ENCODE measurements around the gene WWTR1.

The WWTR1 gene

DNA sequence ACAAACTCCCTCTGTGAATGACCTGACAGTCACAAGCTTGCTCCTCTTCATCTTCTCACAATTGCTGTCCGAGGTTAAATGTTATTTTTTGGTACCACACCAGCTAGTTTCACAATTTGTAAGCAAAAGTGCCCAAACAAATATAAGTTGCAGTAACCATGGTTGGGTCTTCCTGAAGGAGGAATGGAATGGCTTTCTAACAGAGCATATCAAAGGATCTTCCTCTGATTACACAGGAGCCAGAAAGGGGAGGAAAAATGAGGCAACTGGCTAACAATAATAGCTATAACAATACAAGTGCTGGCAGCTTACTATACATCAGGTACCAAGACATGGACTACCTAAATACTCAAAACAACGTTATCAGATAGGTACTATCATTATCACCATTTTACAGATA lies 90.4 kb downstream of the WWTR1 start:
- DNase-seq (ENCODE audit: low read depth, low spot score) = no peak

DNA sequence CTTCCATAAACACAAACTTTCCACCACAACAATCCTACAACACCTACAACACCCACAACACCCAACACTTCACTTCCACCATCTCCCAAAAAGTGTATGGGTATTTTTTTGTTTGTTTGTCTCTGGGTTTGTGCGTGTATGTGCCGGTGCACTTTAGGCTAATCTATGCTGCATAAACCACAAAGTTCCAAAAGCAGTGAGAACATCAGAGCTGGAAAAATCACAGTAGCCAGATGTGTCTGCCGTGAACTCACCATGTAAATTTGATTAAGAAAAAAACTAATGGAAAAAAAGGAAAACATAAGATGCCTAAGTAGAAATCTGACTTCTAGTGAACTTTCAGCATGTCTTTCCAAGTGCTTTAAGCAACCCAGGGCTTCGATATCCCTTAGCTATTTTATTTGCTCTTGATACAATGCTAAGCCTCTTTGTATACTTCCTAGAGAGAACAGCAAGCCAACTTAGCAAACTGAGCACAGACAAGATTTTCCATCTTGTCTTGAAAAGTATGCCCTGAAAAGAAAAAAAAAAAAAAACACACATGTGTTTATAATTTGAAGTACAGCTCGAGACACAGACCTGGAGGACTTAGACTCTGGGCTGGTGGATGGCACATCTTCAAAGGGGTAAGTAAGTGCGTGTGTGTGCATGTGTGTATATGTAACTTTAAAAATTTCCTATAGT lies 91.4 kb downstream of the WWTR1 start:
- DNase-seq (ENCODE audit: low read depth, low spot score) = no peak

DNA sequence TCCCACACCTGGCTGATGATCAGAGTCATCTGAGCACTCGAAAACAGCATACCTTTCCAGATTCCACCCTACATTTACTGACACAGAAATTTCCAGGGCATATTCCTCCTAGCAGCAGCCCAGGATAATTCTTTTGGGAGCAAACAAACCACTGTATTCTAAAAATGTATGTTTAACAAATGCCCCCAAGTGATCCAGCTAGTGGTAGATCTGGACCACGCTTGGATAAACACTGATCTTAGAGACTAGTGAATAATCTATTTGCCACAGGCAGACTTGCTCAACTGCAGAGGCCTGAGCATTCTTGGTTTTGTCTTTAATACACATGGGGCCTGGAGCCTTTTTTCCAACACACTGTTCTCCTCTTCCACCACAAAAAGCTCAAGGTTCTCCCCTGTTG lies 93.7 kb downstream of the WWTR1 start:
- no peak for DNase-seq (ENCODE audit: low read depth, low spot score)

DNA sequence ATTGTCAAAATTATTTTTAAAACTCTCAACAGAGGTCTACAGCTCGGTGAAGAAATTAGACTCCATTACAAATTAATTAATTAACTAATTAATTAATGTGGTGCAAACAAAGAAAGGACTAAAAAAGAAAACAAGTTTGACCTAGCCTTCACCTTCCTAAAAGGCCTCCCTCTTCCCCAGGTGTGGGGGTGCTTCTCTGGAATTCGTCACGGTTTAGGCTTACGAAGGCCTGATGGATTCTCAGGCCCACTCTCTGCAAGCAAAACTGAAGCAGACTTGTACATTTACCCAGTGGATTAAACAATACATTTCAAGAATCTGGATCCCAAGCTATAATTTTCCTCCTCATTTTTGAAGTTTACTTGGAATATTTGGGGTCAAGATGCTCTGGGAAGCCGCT lies 94.7 kb downstream of the WWTR1 start:
- no peak for DNase-seq (ENCODE audit: low read depth, low spot score)

DNA sequence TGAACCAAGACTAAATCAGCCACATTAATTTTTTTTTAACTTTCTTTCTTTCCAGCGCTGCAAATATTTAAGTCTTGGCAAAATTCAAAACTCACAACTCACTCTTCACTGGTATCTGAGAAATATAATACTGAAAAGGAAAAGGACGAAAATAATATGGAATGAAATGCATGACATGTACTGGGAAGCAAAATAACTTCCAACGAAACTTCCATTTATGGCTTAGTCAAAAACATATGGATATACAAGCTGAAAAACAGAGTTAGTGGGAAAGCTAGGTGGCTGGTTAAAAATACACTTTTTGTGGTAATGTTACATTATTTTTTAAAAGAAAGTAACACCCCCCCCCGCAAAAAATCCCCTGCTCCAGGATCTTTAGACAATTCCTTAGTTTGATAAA lies 97.2 kb downstream of the WWTR1 start:
- DNase-seq (ENCODE audit: low read depth, low spot score) = no peak

DNA sequence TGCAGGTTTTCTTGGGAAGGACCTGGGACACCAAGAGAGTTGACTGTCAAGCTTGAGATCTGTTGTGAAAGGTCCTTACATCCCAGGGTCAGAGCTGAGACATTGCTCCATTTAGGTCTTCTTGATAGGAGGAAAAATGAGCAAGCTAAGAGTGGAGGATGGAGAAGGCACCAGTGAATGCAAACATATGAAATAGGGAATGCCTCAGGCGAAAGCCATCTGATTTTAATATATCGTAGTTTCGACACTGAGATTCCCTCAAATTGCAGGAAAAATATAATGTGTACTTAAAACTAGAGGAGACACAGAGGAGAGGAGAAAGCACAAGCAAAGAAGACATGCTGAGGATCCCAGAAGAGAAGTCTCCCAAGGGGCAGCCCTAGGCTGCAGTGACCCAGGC lies 97.8 kb downstream of the WWTR1 start:
- DNase-seq (ENCODE audit: low read depth, low spot score) = no peak

DNA sequence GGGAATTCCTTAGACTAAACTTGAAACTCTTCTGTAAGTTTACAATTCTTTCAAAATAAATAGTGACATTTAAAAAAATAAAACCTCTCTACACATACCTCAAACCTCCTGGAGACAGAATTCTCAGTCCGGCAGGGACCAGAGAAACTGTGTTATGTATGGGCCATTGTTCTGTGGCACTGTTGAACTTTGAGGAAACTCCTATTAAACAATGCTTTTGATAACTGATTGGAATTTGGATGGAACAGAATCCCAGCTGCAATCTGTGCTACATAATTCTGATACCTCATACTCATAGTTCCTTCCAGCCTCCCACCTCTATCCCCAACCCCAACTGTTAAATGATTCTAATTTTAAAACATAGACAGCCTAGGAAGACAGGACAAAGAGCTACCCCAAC lies 98.3 kb downstream of the WWTR1 start:
- DNase-seq (ENCODE audit: low read depth, low spot score) = no peak

DNA sequence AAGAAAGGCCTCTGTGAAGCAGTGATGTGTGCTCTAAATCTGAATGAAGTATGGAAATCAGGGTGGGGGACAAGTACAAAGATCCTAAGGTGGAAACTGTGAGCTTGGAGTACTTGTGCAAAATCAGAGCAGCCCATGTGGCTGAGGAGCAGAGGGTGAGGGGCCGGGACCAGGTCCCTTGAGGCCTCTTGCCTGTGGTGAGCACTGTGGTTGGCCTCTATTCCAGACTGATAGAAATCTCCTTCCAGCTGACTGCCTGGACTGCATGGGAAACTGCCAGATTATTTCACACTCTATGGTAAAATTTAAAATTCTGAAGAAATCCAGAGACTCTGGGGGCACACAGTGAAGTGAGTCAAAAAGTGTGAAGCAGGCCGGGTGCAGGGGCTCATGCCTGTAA lies 101.9 kb downstream of the WWTR1 start:
- no peak for DNase-seq (ENCODE audit: low read depth, low spot score)

DNA sequence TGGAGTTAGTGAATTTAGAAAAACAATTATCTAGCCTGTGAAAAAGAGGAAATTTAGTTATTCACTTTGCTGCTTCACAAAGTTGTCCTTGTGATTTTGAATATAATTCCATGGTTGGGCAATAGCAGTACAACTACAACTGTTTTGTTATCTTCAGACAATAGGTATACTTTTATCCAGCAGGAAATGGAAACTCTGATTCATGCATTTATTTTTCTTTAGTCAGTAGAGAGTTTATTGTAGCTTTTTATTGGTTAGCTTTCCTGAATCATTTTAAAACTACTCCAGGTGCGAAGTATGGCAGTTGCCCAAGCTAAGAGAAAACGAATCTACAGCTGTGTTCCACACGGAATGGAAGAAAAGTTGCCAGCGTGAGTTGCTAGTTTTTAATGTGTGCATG lies 103.0 kb downstream of the WWTR1 start:
- no peak for DNase-seq (ENCODE audit: low read depth, low spot score)

DNA sequence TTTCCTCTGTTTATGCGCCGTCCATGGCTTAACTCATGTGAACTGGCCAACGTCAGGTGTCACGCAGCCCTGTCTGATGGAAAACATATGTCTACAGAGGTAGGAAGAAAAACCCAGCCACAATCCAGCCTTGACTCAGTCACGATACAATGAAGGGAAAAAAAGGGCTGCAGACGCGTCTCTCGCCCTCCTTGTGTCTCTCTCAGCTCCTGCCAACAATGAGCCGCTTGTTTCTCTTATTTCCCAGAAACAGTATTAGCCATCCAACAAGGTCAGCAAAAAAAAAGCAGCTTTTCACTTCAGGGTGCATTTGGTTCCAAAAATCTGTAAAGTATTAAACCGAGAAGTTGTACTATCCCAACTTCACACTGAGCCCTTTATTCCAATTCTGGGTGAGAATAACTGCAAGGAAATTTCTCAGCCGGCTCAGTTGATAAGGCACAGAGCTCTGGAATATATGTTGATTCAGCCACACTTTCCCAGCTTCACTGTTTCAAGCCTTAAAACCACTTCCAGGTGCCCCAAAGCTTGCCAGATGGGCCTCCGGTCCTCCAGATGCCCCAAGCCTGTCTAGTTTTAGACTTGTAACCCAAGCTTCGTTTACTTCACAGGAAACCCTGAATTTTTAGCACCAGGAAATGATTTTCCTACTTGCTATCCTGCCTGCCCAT lies 103.9 kb downstream of the WWTR1 start:
- no peak for DNase-seq (ENCODE audit: low read depth, low spot score)

DNA sequence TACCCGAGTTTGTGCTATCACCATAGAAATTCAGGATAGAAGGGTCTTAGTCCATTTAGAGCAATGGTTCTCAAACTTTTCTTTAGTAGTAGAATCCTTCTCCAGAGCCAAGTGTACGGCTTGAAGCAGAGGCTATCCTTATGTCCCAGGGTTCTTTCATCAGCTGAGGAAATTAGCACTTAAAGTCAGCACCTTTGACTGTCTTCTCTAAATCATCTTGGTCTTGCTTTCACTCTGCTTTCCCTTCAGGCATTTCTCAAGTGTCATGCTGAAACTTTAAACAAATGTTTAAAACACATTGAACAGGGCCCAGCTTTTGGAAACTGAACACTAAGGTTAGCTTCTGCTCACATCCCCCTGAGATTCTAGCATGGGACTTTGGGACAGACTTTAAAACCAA lies 105.1 kb downstream of the WWTR1 start:
- DNase-seq (ENCODE audit: low read depth, low spot score) = no peak

DNA sequence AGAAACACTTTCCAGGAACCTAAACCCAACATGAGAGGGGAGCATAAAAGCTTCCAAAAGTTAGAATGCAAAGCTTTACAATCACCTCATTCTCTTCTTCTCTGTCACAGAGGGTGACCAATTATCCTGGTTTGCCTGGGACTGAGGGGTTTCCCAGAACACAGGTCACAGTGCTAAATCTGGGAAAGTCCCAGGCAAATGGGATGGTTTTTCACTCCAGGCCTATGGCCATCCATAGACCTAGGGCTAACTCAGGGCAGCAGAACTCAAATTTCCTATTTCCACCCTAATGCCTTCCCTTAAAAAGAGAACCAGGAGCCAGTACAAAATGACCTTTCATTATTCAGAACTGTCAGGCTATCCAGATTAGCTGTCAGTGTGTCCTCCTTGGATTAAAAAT lies 106.3 kb downstream of the WWTR1 start:
- DNase-seq (ENCODE audit: low read depth, low spot score) = no peak

DNA sequence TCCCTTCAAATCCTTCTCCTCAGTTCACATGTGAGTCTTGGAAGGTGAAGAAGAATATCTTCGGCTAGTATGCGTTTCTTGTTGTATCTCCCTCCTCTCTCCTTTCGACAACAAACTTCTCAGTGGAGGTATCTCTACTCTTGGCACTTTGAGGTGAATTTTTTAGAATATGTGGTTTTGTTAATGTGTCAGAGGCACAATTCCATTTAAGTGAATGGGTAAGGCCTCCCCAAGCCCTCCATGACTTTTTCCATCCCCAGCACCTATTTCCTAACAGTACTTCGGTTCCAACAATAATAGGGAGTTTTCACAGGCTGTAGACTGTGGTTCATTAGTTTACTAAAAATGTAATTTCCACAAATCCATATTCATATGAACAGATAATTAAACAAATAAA lies 109.2 kb downstream of the WWTR1 start:
- DNase-seq (ENCODE audit: low read depth, low spot score) = no peak

DNA sequence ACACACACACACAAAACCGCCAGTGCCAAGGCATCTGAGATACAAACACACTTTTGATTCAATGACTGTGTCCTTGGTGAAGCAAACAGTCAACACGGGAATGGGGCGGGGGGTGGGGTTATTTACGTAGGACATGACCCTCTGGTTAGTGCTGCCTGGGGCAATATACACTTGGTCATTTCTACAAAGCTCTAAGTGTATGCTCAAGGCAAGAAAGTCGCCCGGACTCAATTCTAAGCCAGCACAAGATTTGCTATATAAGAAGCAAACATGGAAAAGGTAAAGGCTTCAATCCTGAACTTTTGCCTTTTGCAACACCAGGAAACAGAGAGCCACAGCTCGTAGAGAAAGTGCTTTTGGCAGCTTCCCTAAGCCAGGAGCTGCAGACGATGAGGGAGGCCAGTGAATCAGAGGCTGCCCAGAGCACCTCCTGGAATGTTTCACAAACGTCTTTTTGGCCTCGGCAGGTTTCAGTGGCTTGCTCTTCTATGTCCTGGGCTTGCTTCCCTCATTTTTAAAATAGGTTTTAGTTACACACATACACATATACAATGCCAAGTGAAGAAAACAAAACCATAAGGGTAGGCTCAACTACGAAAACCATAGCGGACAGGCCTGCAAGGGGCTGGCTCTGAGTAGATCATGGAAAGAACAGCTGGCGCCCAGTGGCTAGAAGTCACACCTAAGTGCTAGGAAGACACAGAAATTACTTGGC lies 109.7 kb downstream of the WWTR1 start:
- DNase-seq (ENCODE audit: low read depth, low spot score) = no peak

DNA sequence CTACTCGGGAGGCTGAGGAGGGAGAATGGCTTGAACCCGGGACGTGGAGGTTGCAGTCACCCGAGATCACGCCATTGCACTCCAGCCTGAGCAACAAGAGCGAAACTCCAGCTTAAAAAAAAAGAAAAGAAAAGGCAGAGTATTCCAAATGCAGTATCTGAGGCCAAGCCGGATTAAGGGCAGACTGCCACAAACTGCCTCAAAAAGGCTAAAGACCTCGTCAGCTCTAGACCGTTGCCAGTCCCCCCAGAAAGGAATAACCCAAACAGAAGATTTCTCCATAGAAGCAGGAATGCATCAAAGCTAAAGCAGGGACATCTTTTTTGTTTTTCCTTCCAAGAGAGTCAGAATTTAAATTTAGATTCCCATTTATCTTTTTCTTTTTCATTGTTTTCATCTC lies 110.4 kb downstream of the WWTR1 start:
- DNase-seq (ENCODE audit: low read depth, low spot score) = no peak

DNA sequence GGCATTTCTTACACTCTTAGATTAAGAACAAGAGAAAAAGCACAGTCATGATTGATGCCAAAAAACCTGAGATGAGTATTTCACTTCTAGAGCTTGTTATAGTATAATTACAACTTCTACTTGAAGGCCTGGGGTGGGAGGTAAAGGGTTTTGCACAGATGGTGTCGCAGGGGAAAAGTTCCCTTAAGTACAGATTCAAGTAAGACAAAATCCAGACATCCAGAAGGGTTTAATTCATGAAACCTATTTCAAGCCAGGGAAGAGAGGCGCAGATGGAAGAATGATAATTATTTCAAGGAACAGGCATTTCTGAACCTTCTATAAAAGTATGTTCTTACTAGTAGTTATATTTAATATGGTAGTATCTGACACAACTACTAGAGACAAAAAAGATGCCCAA lies 112.8 kb downstream of the WWTR1 start:
- DNase-seq (ENCODE audit: low read depth, low spot score) = no peak

DNA sequence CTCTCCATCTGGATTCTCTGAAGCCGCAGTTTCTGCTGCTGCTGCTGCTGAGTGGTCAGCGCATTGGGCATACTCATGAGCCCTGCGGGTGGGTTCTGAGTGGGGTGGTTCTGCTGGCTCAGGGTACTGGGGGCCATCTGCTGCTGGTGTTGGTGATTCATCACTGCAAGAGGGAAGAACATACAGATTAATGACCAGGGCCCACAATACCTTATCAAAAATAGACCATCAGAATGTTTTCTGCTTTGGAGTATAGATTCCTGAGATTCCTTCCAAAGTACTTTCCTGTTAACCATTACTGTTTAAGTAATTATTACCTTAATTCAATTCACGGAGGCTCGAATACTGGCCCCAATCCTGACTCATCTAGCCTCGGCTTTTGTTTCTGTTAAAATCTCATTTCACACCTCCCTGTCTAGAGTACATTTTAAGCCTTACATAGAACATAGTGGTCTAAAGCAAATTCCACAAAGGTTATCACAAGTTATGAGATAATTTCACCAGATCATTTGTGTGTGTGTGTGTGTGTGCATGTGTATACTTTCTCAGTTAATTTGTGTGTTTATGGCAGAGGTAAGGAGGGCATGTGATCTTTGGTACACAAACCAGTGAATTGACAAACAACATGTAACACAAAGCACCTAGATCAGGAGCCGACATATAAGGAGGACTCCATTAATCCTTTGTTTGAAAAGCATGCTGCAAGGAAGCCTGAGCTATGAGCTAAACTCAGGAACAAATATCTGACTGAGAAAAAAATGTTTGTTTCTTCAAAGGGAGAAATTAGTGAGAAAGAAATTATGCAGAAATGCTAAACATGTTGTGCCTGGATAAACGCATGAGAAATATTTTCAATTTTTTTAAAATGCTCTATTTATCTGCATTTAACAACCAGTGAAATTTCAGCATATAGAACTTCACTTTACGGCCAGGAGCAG lies 115.2 kb downstream of the WWTR1 start:
- no peak for DNase-seq (ENCODE audit: low read depth, low spot score)

DNA sequence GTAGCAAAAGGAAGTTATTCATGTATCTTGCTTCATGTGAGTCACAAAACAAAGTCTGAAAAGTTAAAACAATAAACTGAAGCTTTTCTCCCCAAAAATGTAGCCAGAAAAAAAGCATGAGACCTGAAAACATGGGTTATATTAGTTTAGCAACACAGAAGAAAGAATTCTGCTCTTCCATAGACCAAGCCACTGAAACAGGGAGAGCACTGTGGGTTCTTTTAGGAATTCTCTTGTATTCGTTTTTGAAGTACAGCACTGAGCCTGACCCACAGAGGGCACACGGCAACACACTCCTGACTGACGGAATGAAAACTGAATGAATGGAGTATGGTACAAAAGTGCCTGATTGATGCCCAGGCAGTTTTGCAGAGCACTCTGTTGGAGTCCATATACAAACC lies 116.7 kb downstream of the WWTR1 start:
- no peak for DNase-seq (ENCODE audit: low read depth, low spot score)

DNA sequence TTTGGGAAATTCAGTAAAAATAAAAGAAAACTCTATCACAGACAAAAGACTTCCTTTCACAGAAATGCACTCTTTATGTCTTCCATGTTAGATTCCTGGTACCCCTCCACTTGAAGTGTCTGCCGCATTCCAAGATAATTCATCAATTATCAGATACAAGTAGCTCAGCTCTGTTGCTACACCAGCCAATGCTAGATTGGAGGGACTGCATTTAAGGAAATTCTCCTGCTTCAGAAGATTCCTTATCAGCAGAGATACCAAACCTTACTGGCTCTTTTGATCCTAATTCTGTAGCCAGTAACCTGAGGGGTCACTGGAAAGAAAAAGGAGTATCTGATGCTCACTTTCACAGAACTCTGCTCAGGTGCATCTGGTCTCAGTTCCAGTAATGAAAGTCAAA lies 119.5 kb downstream of the WWTR1 start:
- no peak for DNase-seq (ENCODE audit: low read depth, low spot score)

DNA sequence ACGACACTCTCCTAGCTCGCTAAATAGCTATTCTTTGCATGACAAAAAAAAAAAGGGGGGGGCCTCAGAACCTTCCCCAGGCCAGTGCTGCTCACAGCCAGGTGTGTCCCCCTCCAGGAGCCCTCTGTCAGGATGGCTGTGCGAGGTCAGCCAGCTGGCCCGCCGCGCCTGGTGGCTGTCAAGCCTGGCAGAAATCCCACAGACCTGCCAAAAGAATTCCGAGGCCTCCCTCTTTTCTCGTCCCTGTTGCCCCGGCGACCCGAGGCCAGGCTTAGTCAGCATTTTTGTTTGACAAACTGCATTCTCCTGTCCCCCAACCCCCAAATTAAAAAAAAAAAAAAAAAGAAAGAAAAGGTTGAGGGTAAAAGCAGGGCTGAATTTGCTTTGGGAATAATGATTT lies 121.4 kb downstream of the WWTR1 start:
- DNase-seq (ENCODE audit: low read depth, low spot score) = no peak

DNA sequence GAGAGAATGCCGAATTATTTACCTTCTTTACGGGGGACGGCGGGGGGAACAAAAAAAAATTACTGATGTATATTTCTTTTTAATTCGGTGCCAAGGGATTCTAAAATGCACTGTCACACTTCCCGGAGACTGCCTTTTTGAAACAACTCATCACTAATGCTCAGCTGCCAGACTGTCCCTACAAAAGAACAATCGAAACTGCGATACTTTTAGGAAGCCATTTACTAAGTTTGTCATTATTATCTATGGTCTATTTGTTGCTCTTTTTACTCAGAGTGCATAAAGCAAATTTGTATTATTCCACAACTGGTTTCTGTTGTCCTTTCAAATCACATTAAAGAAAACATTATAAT lies 122.5 kb downstream of the WWTR1 start:
- no peak for DNase-seq (ENCODE audit: low read depth, low spot score)

DNA sequence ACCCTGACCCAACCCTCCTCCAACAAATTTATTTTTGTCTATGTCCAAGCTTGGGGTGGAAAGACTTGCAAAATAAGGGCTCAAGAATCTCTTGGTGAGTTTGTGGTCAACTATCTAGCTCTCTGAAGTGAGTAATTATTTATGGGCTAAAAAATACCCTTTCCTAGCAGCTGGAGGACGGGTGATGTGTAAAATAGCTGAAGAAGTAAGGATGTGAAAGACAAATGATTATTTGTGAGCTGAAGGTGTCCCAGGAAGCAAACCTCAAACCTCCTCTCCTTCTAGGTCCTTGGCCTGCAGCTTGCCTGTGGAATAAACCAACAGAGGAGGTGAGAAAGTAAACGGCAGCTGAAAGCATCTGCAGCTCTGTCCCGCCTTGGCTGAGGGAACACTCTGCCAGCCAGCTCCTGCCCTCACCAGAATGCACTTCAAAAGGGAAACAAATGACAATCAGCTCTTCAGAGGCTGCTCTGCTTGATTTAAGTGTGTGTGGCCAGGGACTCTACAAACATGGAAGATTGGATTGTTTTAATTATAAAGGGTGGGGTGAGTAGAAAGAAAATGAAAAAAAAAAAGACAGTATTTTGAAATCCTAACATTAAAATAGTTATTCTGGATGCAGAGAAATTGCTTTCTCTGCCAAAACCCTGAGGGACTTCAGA lies 123.0 kb downstream of the WWTR1 start:
- no peak for DNase-seq (ENCODE audit: low read depth, low spot score)
